ENCODE data around the gene YWHAQ. TPM values are rescaled to one million over a fixed set of nuclear protein-coding genes. Genes with fewer than 3 reads are reported as not detected.

Gene YWHAQ
- total RNA-seq, 2 experiments from 2014 or later = 341 to 368 TPM

DNA sequence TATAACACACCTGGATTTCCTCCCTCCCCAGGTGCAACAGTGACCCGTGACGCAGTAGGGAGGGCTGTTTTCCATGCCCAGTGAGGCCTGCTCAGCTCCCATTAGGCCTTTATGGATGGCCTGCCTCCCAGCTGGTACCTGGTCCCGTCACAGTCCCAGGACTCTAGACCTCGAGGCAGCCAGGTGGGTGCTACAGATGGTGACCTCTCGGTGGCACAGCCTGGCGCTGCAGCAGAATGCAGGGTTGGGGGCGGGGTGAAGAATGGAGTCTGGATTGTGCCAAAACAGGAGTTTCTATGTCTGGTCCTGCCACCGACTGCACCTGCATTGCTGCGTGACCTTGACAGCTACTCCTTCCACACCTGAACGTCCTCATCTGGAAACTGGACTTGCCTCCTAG is 18.0 kb upstream of the YWHAQ start:
- ChIA-PET POLR2A (interaction anchor here (1.0 kb wide), 1 partner anchor 18 kb away, joined by 3 read pairs; the partner anchor contains the start of gene YWHAQ), CTCF (no interaction called here)

DNA sequence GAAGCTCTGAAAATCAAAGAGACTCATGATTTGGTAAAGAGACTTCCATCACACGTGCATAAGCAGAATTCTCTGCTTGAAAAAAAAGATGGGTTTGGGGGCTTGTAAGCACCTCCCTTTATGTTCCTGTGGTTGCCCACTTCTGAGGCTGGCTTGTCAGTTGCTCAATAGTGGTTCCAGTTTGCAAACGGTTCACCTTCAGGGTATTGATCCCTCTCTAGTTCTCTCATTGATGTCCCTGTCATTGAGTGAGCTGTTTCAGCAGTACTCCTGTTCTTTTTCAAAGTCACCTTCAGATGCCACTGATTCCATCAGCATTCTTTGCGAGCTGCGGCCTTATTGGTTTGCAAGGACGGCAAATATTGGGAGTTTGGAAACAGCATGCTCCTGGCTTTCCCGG is 17.1 kb upstream of the YWHAQ start:
- DNase-seq = no peak
- no peaks in the 10 kb centered on the region for H3K27me3 Mint-ChIP-seq
- TF ChIP-seq, protein P1, sequence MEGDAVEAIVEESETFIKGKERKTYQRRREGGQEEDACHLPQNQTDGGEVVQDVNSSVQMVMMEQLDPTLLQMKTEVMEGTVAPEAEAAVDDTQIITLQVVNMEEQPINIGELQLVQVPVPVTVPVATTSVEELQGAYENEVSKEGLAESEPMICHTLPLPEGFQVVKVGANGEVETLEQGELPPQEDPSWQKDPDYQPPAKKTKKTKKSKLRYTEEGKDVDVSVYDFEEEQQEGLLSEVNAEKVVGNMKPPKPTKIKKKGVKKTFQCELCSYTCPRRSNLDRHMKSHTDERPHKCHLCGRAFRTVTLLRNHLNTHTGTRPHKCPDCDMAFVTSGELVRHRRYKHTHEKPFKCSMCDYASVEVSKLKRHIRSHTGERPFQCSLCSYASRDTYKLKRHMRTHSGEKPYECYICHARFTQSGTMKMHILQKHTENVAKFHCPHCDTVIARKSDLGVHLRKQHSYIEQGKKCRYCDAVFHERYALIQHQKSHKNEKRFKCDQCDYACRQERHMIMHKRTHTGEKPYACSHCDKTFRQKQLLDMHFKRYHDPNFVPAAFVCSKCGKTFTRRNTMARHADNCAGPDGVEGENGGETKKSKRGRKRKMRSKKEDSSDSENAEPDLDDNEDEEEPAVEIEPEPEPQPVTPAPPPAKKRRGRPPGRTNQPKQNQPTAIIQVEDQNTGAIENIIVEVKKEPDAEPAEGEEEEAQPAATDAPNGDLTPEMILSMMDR (IDR thresholded peaks at IDR 0.05) = no peak
- ChIA-PET CTCF (no interaction called here), POLR2A (interaction anchor here (1.0 to 1.1 kb wide), 2 partner anchors 17 to 21 kb away, joined by 3 read pairs; partner anchors contain the start of gene YWHAQ)
- peaks cover 10% of the 10 kb centered on the region for H3K4me1 Mint-ChIP-seq (ENCODE audit: low read depth)
- no peaks in the 10 kb centered on the region for H3K9me3 Mint-ChIP-seq
- intact Hi-C loops (cut with micrococcal nuclease) = no loop called here
- no peak for ATAC-seq
- no peaks in the 10 kb centered on the region for H3K36me3 Mint-ChIP-seq (ENCODE audit: low read depth)
- H3K4me3 Mint-ChIP-seq = no peak overlapping the region
- no peak overlapping the region for H3K27ac Mint-ChIP-seq

More for the DNA sequence above, 18.0 kb upstream of the YWHAQ start:
- no peak overlapping the region for H3K27ac Mint-ChIP-seq
- ATAC-seq (no peak), DNase-seq (no peak)
- TF ChIP-seq, protein P1 (IDR thresholded peaks at IDR 0.05) = no peak
- H3K4me1 Mint-ChIP-seq (ENCODE audit: low read depth) = peaks cover 10% of the 10 kb centered on the region
- H3K27me3 Mint-ChIP-seq = no peaks in the 10 kb centered on the region
- intact Hi-C loops (cut with micrococcal nuclease) = no loop called here
- H3K9me3 Mint-ChIP-seq = no peaks in the 10 kb centered on the region
- no peaks in the 10 kb centered on the region for H3K36me3 Mint-ChIP-seq (ENCODE audit: low read depth)
- no peak overlapping the region for H3K4me3 Mint-ChIP-seq

DNA sequence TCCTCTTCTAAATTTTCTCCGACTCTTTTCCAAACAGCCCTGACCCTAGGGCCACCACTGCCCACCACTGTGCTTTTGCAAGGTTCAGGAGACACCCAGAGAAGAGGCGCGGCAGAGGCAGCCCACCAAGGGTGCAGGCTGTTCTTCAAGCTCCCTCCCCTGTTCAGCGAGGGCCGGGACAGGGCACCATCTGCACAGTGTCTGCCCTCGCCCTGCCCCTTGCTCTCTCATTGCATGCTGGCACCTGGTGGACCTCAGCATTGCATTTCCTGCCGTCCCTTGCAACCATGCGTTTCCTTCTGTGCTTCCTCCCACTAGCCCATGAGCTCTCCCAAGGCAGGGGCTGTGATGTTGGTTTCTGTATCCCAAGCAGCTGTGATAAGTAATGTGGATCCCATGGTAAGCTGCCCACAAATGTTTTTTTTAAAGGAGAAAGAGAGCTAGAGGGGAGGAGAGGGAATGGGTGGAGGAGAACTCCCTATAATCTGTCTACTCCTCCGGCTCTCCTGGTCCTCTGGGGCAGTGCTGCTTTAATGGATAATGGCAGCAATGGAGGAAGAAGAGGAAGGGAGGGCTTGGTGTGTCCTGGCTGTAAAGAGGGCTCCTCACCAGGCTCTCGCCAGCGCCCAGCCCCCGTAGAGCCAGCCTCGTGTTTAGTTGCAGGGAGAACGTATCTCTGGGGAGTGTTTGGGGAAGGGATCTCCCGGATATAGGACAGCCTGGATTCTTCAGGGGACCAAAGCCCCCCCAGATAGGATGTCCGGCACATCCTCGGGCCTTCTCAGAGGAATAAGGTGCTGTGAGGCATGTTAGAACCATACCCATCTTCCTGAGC is 15.6 kb upstream of the YWHAQ start:
- Mint-ChIP-seq H3K27ac (no peak overlapping the region), H3K36me3 (ENCODE audit: low read depth) (no peaks in the 10 kb centered on the region), H3K4me1 (ENCODE audit: low read depth) (peaks cover 13% of the 10 kb centered on the region), H3K9me3 (no peaks in the 10 kb centered on the region), H3K4me3 (no peak overlapping the region), H3K27me3 (no peaks in the 10 kb centered on the region)
- TF ChIP-seq, protein P1 (IDR thresholded peaks at IDR 0.05) = no peak
- intact Hi-C loops (cut with micrococcal nuclease) = no loop called here
- ChIA-PET POLR2A (no interaction called here), CTCF (no interaction called here)
- DNase-seq (no peak), ATAC-seq (no peak)

DNA sequence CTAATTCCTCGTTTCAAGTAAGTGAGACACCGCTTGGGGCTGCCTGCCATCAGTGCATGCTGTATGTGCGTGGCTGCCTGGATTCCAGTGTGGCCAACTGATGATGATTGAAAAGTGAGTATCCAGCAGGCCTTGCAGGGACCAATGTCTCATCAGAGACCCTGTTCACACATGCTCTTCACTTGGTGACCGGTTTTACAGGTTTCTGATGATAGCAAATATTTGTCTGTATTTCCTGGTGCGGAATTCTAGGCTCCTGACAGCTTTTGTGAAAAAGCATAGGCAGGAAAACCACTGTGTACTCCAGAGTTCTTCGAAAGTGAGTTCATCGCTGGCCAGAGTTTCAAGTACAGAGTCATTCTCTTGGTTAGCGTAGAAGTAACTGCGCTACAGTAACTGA is 13.8 kb upstream of the YWHAQ start:
- H3K36me3 Mint-ChIP-seq (ENCODE audit: low read depth) = no peaks in the 10 kb centered on the region
- TF ChIP-seq, protein P1 (IDR thresholded peaks at IDR 0.05) = no peak
- H3K4me1 Mint-ChIP-seq (ENCODE audit: low read depth) = peaks cover 7% of the 10 kb centered on the region
- ATAC-seq = no peak
- H3K27me3 Mint-ChIP-seq = peaks cover 2% of the 10 kb centered on the region
- DNase-seq = no peak
- no peak overlapping the region for H3K4me3 Mint-ChIP-seq
- H3K9me3 Mint-ChIP-seq = no peaks in the 10 kb centered on the region
- POLR2A ChIA-PET = interaction anchor here (0.6 kb wide), 1 partner anchor 102 kb away, joined by 3 read pairs; no protein-coding TSS in a partner anchor
- intact Hi-C loops (cut with micrococcal nuclease) = no loop called here
- CTCF ChIA-PET = interaction anchor here (0.6 kb wide), 1 partner anchor 90 kb away, joined by 3 read pairs; no protein-coding TSS in a partner anchor
- H3K27ac Mint-ChIP-seq = no peak overlapping the region

DNA sequence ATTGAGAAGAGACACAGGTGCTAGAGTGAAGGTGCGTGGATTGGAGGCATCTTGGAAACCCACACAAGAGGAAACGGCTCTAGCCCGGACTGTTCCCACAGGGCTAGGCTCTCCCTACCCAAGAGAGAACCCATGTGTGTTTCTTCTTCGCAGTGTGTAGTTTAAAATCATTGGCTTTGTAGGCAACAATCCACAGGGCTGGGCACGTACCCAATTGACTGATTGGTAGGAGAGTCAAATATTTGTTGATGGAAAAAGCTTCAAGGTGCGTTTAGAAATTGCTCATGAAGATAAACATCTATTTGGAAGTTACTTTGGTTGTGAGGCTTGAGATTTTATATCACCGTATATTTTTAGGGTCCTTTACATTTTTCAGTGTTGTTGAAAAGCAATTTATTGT is 13.2 kb upstream of the YWHAQ start:
- intact Hi-C loops (cut with micrococcal nuclease) = no loop called here
- no peak for ATAC-seq
- ChIA-PET CTCF (interaction anchor here (0.6 kb wide), 1 partner anchor 91 kb away, joined by 3 read pairs; no protein-coding TSS in a partner anchor), POLR2A (interaction anchor here (0.6 kb wide), 1 partner anchor 101 kb away, joined by 3 read pairs; no protein-coding TSS in a partner anchor)
- TF ChIP-seq, protein P1 (IDR thresholded peaks at IDR 0.05) = no peak
- Mint-ChIP-seq H3K4me3 (no peak overlapping the region), H3K27ac (no peak overlapping the region), H3K27me3 (peaks cover 2% of the 10 kb centered on the region), H3K36me3 (ENCODE audit: low read depth) (no peaks in the 10 kb centered on the region), H3K9me3 (no peaks in the 10 kb centered on the region), H3K4me1 (ENCODE audit: low read depth) (peaks cover 6% of the 10 kb centered on the region)
- no peak for DNase-seq

Measured in activated CD8-positive, alpha-beta T cell treated with anti-CD3 and anti-CD28 coated beads for 36 hours (primary cell).